Measurements from ENCODE around the gene EVI5. TPM values are rescaled to one million over a fixed set of nuclear protein-coding genes. Genes with fewer than 3 reads are reported as not detected.
"Not testable (repeated sequence)": the region's sequence is repeated elsewhere in the genome, so short reads cannot be mapped to it uniquely, and the experiment has no call there.

The EVI5 gene
- polyA plus RNA-seq, 1 donor: 15.7 TPM

- not testable (repeated sequence) for H3K27ac ChIP-seq (ENCODE audit: low read length); H3K9me3 ChIP-seq (ENCODE audit: control insufficient read depth, low read depth, low read length); H3K36me3 ChIP-seq (ENCODE audit: control insufficient read depth, insufficient read depth, low read length); DNase-seq; H3K4me1 ChIP-seq (ENCODE audit: control insufficient read depth, insufficient read depth, low read length); H3K4me3 ChIP-seq (ENCODE audit: low read length); H3K27me3 ChIP-seq (ENCODE audit: control insufficient read depth, insufficient read depth, low read length)
- WGBS (ENCODE audit: insufficient coverage, low lambda C conversion rate): no CpG with 5 or more reads among the region's 2 CpGs
Measured at GRCh38 chr1:92773749-92774148, 11.2 kb downstream of the EVI5 start.

DNA sequence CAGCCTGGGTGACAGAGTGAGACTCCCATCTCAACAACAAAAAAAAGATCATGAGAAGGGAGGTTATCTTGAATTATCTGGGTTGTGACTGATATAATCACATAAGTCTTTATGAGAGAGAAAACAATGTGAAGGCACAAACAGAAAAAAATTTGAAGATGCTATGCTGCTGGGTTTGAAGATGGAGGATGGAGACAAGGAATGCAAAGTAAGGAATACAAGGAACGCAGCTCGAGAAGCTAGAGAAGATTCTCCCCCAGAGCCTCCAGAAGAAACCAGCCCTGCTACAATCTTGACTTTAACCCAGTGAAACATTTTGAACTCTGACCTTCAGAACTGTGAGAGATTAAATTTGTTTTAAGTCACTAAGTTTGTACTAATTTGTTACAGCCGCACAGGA lies 15.1 kb downstream of the EVI5 start:
- no peak for DNase-seq
- 64% methylated on average over 2 of the region's 3 CpGs for WGBS (ENCODE audit: insufficient coverage, low lambda C conversion rate)
- H3K4me1 ChIP-seq (ENCODE audit: control insufficient read depth, insufficient read depth, low read length): no peaks in the 10 kb centered on the region
- no peaks in the 10 kb centered on the region for H3K36me3 ChIP-seq (ENCODE audit: control insufficient read depth, insufficient read depth, low read length)
- H3K27ac ChIP-seq (ENCODE audit: low read length): no peak overlapping the region
- no peaks in the 10 kb centered on the region for H3K9me3 ChIP-seq (ENCODE audit: control insufficient read depth, low read depth, low read length)
- no peak overlapping the region for H3K4me3 ChIP-seq (ENCODE audit: low read length)
- no peaks in the 10 kb centered on the region for H3K27me3 ChIP-seq (ENCODE audit: control insufficient read depth, insufficient read depth, low read length)

- H3K27me3 ChIP-seq (ENCODE audit: control insufficient read depth, insufficient read depth, low read length): no peaks in the 10 kb centered on the region
- H3K9me3 ChIP-seq (ENCODE audit: control insufficient read depth, low read depth, low read length): no peaks in the 10 kb centered on the region
- no peak for DNase-seq
- H3K27ac ChIP-seq (ENCODE audit: low read length): no peak overlapping the region
- H3K4me3 ChIP-seq (ENCODE audit: low read length): no peak overlapping the region
- H3K4me1 ChIP-seq (ENCODE audit: control insufficient read depth, insufficient read depth, low read length): no peaks in the 10 kb centered on the region
- no peaks in the 10 kb centered on the region for H3K36me3 ChIP-seq (ENCODE audit: control insufficient read depth, insufficient read depth, low read length)
Measured at GRCh38 chr1:92768915-92769314, 16.0 kb downstream of the EVI5 start.

DNA sequence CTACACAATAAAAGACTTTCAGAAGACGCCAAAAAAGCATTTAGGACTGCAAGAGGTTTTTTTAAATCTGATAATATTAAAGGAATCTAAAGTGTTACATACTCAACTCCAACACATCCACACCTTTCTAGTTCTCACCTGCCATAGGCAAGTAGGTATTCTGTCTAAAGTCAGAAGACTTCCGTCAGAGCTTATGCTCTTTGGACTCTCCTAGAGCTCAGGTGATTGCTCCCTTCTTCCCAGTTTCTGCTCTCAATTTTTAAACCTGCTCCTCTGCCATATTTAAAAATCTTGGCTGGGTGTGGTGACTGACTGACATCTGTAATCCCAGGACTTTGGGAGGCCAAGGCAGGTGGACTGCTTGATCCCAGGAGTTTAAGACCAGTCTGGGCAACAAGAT lies 16.6 kb downstream of the EVI5 start:
- DNase-seq: peak in 1 of 2 donors; percentile 67
- H3K27ac ChIP-seq (ENCODE audit: low read length): peak overlapping the region; percentile 56

GRCh38 chr1:92764116-92764515 lies 20.8 kb downstream of the EVI5 start:
- Histone ChIP-seq H3K9me3 (ENCODE audit: control insufficient read depth, low read depth, low read length) (no peaks in the 10 kb centered on the region), H3K36me3 (ENCODE audit: control insufficient read depth, insufficient read depth, low read length) (no peaks in the 10 kb centered on the region), H3K27me3 (ENCODE audit: control insufficient read depth, insufficient read depth, low read length) (no peaks in the 10 kb centered on the region), H3K27ac (ENCODE audit: low read length) (no peak overlapping the region), H3K4me3 (ENCODE audit: low read length) (no peak overlapping the region), H3K4me1 (ENCODE audit: control insufficient read depth, insufficient read depth, low read length) (no peaks in the 10 kb centered on the region)
- DNase-seq: no peak
- WGBS (ENCODE audit: insufficient coverage, low lambda C conversion rate): 81% methylated on average over 3 of the region's 3 CpGs

More for the DNA sequence above, 16.6 kb downstream of the EVI5 start:
- Histone ChIP-seq H3K4me1 (ENCODE audit: control insufficient read depth, insufficient read depth, low read length) (no peaks in the 10 kb centered on the region), H3K4me3 (ENCODE audit: low read length) (no peak overlapping the region), H3K27me3 (ENCODE audit: control insufficient read depth, insufficient read depth, low read length) (no peaks in the 10 kb centered on the region), H3K9me3 (ENCODE audit: control insufficient read depth, low read depth, low read length) (no peaks in the 10 kb centered on the region), H3K36me3 (ENCODE audit: control insufficient read depth, insufficient read depth, low read length) (no peaks in the 10 kb centered on the region)
- WGBS (ENCODE audit: insufficient coverage, low lambda C conversion rate): 100% methylated on average over 1 of the region's 2 CpGs

DNA sequence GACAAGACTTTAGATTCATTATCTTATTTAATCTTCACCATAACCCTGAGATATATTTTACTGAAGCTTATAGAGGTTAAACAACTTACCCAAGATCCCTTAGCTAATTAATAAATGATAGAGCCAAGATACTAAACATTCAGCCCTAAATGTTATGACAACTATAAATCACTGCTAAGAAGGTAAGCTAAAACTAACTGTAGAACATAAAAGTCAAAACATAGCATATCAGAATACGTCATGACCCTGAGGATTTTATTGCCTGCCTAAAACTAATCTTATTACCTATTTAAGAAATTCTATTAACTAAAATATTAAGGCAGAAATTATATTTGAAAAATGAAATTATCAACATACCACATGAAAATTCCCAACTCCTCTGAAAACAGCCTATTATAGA lies 22.6 kb downstream of the EVI5 start:
- Histone ChIP-seq H3K36me3 (ENCODE audit: control insufficient read depth, insufficient read depth, low read length) (no peaks in the 10 kb centered on the region), H3K27me3 (ENCODE audit: control insufficient read depth, insufficient read depth, low read length) (no peaks in the 10 kb centered on the region), H3K4me1 (ENCODE audit: control insufficient read depth, insufficient read depth, low read length) (no peaks in the 10 kb centered on the region), H3K27ac (ENCODE audit: low read length) (no peak overlapping the region), H3K4me3 (ENCODE audit: low read length) (no peak overlapping the region), H3K9me3 (ENCODE audit: control insufficient read depth, low read depth, low read length) (no peaks in the 10 kb centered on the region)
- DNase-seq: no peak
- 80% methylated on average over 1 of the region's 1 CpG for WGBS (ENCODE audit: insufficient coverage, low lambda C conversion rate)

GRCh38 chr1:92759361-92759760 lies 25.5 kb downstream of the EVI5 start:
- WGBS (ENCODE audit: insufficient coverage, low lambda C conversion rate): 100% methylated on average over 1 of the region's 1 CpG
- Histone ChIP-seq H3K27me3 (ENCODE audit: control insufficient read depth, insufficient read depth, low read length) (no peaks in the 10 kb centered on the region), H3K36me3 (ENCODE audit: control insufficient read depth, insufficient read depth, low read length) (peaks cover 4% of the 10 kb centered on the region), H3K27ac (ENCODE audit: low read length) (no peak overlapping the region), H3K4me3 (ENCODE audit: low read length) (no peak overlapping the region), H3K9me3 (ENCODE audit: control insufficient read depth, low read depth, low read length) (peaks cover 3% of the 10 kb centered on the region), H3K4me1 (ENCODE audit: control insufficient read depth, insufficient read depth, low read length) (no peaks in the 10 kb centered on the region)
- no peak for DNase-seq

DNA sequence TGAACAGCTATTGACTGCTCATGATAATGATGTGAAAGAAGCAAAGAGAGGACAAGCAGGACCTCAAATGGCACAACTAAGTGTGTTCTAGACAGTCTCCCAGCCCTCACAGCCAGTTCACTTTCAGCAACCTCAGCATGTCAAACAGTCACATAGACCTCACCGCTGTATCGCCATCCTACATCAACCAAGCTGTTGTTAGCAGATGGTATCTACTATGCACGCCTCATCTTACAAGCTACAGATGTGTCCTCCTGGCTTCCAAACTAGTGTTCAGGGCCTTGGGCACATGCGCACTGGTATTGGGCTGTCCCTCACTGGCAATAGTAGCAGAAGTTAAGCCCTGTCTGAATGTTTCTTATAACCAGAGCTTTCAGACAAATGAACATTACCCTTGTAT lies 28.4 kb downstream of the EVI5 start:
- peaks cover 4% of the 10 kb centered on the region for H3K36me3 ChIP-seq (ENCODE audit: control insufficient read depth, insufficient read depth, low read length)
- no peaks in the 10 kb centered on the region for H3K27me3 ChIP-seq (ENCODE audit: control insufficient read depth, insufficient read depth, low read length)
- H3K4me3 ChIP-seq (ENCODE audit: low read length): no peak overlapping the region
- no CpG with 5 or more reads among the region's 4 CpGs for WGBS (ENCODE audit: insufficient coverage, low lambda C conversion rate)
- H3K9me3 ChIP-seq (ENCODE audit: control insufficient read depth, low read depth, low read length): peaks cover 3% of the 10 kb centered on the region
- DNase-seq: no peak
- H3K4me1 ChIP-seq (ENCODE audit: control insufficient read depth, insufficient read depth, low read length): no peaks in the 10 kb centered on the region
- H3K27ac ChIP-seq (ENCODE audit: low read length): no peak overlapping the region

DNA sequence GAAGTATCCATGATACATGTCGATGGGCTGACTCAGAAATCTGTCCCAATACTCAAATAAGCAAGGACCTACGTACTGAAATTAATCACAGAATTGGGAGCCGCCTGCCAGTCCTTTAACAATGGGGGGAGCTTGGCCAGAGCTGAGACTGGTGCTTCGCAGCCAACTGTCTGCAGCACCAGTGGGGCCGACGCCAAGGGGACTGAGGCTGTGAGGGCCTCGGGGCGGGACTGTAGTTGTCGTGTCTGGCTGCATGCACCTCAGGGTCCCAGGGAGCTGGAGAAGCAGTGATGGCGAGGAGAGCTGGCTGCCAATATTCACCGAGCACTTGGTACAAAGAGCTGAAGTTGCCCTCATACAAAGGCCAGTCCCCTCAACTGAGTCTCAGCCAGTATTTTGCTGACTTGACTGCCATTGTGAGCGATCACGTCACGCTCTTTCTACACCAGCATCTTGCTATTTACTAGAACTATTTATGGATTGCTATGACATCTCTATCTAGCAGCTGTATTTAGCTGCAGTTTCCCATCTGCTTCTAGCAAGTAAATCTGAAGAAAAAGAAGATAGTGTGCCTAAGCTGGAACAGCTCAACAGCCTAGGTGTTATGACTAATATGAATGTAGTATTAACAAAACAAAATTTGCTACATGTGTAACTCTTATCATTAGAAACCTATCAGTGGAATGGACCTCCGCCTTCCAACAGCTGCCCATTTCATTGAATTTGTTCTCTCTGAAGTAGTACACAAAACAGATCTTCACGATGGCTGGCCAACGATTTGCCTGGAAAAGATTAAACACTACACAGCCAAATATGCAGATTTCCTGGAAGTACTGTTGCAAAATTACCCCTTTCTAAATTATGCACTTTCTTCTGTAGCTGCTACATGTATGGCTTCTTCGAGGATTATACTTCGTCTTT lies 29.1 kb downstream of the EVI5 start:
- Histone ChIP-seq H3K27ac (ENCODE audit: low read length) (no peak overlapping the region), H3K4me3 (ENCODE audit: low read length) (no peak overlapping the region), H3K27me3 (ENCODE audit: control insufficient read depth, insufficient read depth, low read length) (no peaks in the 10 kb centered on the region), H3K36me3 (ENCODE audit: control insufficient read depth, insufficient read depth, low read length) (peaks cover 4% of the 10 kb centered on the region), H3K9me3 (ENCODE audit: control insufficient read depth, low read depth, low read length) (peaks cover 3% of the 10 kb centered on the region), H3K4me1 (ENCODE audit: control insufficient read depth, insufficient read depth, low read length) (no peaks in the 10 kb centered on the region)
- WGBS (ENCODE audit: insufficient coverage, low lambda C conversion rate): 100% methylated on average over 2 of the region's 19 CpGs
- no peak for DNase-seq

- Histone ChIP-seq H3K9me3 (ENCODE audit: control insufficient read depth, low read depth, low read length) (peaks cover 3% of the 10 kb centered on the region), H3K4me3 (ENCODE audit: low read length) (no peak overlapping the region), H3K27me3 (ENCODE audit: control insufficient read depth, insufficient read depth, low read length) (no peaks in the 10 kb centered on the region), H3K4me1 (ENCODE audit: control insufficient read depth, insufficient read depth, low read length) (no peaks in the 10 kb centered on the region), H3K36me3 (ENCODE audit: control insufficient read depth, insufficient read depth, low read length) (peaks cover 4% of the 10 kb centered on the region), H3K27ac (ENCODE audit: low read length) (no peak overlapping the region)
- no peak for DNase-seq
- WGBS (ENCODE audit: insufficient coverage, low lambda C conversion rate): no CpG with 5 or more reads among the region's 1 CpG
Measured at GRCh38 chr1:92754719-92755050, 30.2 kb downstream of the EVI5 start.

Measured in large intestine (tissue), 3 donors.